ENCODE measurements around the gene LRWD1. TPM values are rescaled to one million over a fixed set of nuclear protein-coding genes. Genes with fewer than 3 reads are reported as not detected.

The LRWD1 gene
- total and polyA plus RNA-seq, 9 of the 15 experiments (the other 6 are each of a cell fraction or from before 2014, with no cell fraction given) = 0.61 to 66.0 (median 33.2) TPM

- TF ChIP-seq ZBTB40 (IDR thresholded peaks at IDR 0.05) = no peak
- TF ChIP-seq ZBTB40 (CRISPR knock-in tag; IDR thresholded peaks at IDR 0.05) = no peak
- TF ChIP-seq NBN (IDR thresholded peaks at IDR 0.05; ENCODE audit: low read depth) = no peak
- TF ChIP-seq ZNF639 (CRISPR knock-in tag; conservative IDR thresholded peaks at IDR 0.05 in 1 of 2, IDR thresholded peaks at IDR 0.05 in 1 of 2) = no peak
- no peak for TF ChIP-seq ZNF512 (tag; IDR thresholded peaks at IDR 0.05)
- no peak for TF ChIP-seq ZNF444 (CRISPR knock-in tag; IDR thresholded peaks at IDR 0.05)
- TF ChIP-seq MLLT1 (IDR thresholded peaks at IDR 0.05) = no peak
- TF ChIP-seq NFXL1 (CRISPR knock-in tag; IDR thresholded peaks at IDR 0.05) = no peak
- no peak for TF ChIP-seq PHTF2 (CRISPR knock-in tag; IDR thresholded peaks at IDR 0.05)
- no peak for TF ChIP-seq GTF2F1 (IDR thresholded peaks at IDR 0.05; ENCODE audit: low read depth, low read length)
- no peak for TF ChIP-seq SRF (CRISPR knock-in tag; IDR thresholded peaks at IDR 0.05)
- TF ChIP-seq ZC3H4 (CRISPR knock-in tag; IDR thresholded peaks at IDR 0.05; ENCODE audit: borderline replicate concordance) = no peak
- no peak for TF ChIP-seq POU5F1 (IDR thresholded peaks at IDR 0.05; ENCODE audit: borderline replicate concordance, low read depth, low read length, partially characterized antibody)
Observed at GRCh38 chr7:102472126-102473041, 7.6 kb downstream of the LRWD1 start (continued).

All from K562 (cell line).